Naive thymus-derived CD4-positive, alpha-beta T cell (primary cell): ENCODE data around the gene DPF1. TPM values are rescaled to one million over a fixed set of nuclear protein-coding genes. Genes with fewer than 3 reads are reported as not detected.
A peak's percentile ranks its signal among the peaks of the same experiment; 100 is the strongest.

ENCODE experiments used
- ATAC-seq: fragments of 150-1000 bp; cut with Tn5 transposase; 2 replicates; pipeline ENCODE4 v1.10.0; 2021; ENCODE audit warnings: mild to moderate bottlenecking, moderate library complexity
- CTCF ChIA-PET: fragments of 350-600 bp; sonication (Branson Sonifier 250); formaldehyde crosslinking; loops from one replicate; lab custom pipeline; 2021; ENCODE audit warnings: antibody characterized with exemption; lab: Charles Lee
- POLR2A ChIA-PET: fragments of 350-600 bp; sonication (Branson Sonifier 250); formaldehyde crosslinking; loops from one replicate; lab custom pipeline; 2021; ENCODE audit warnings: antibody characterized with exemption, inconsistent platforms; lab: Charles Lee
- DNase-seq, 9 donors: peaks; one replicate each; pipeline versions ENCODE4 v3.0.0 to v3.0.0-alpha.2; 2020 to 2022; ENCODE audit warnings: mixed read lengths in 1 of 9
- H3K27ac ChIP-seq: one replicate; pipeline ENCODE4 v1.7.0; 2013; ENCODE audit warnings: mild to moderate bottlenecking, low read depth, low read length, moderate library complexity
- H3K27me3 ChIP-seq, 2 donors: one replicate each; pipeline ENCODE4 v1.7.0; 2013; ENCODE audit warnings: low read length in 2 of 2, mild to moderate bottlenecking in 2 of 2, moderate library complexity in 2 of 2; ENCODE audit not compliant: control insufficient read depth in 2 of 2, insufficient read depth in 2 of 2
- H3K36me3 ChIP-seq, 3 experiments: 1 replicate in 2 of 3; 2 replicates in 1 of 3; pipeline ENCODE4 v1.7.0; 2013; ENCODE audit warnings: low read length in 3 of 3, mild to moderate bottlenecking in 3 of 3, moderate library complexity in 1 of 3; ENCODE audit not compliant: insufficient read depth in 3 of 3, control insufficient read depth in 2 of 3
- H3K4me1 ChIP-seq, 2 donors: one replicate each; pipeline ENCODE4 v1.7.0; 2013; ENCODE audit warnings: low read length in 2 of 2, mild to moderate bottlenecking in 2 of 2, moderate library complexity in 1 of 2; ENCODE audit not compliant: control insufficient read depth in 2 of 2, insufficient read depth in 2 of 2
- H3K4me3 ChIP-seq: 2 replicates; pipeline ENCODE4 v1.7.0; 2013; ENCODE audit warnings: mild to moderate bottlenecking, low read length
- H3K9me3 ChIP-seq, 3 experiments: 1 replicate in 2 of 3; 2 replicates in 1 of 3; pipeline ENCODE4 v1.7.0; 2013; ENCODE audit warnings: low read length in 3 of 3; ENCODE audit not compliant: control insufficient read depth in 2 of 3
- H3K27ac Mint-ChIP-seq, 9 donors: one replicate each; pipeline ENCODE4 v1.8.0; 2020 to 2022; ENCODE audit warnings: mixed read lengths in 9 of 9, mild to moderate bottlenecking in 8 of 9, moderate library complexity in 5 of 9, inconsistent platforms in 2 of 9
- H3K27me3 Mint-ChIP-seq, 5 donors: one replicate each; pipeline ENCODE4 v1.8.0; 2021 to 2022; ENCODE audit warnings: mixed read lengths in 5 of 5, mild to moderate bottlenecking in 1 of 5
- H3K36me3 Mint-ChIP-seq, 5 donors: one replicate each; pipeline ENCODE4 v1.8.0; 2020 to 2022; ENCODE audit warnings: mixed read lengths in 5 of 5, mild to moderate bottlenecking in 3 of 5, inconsistent platforms in 1 of 5
- H3K4me1 Mint-ChIP-seq, 7 donors: one replicate each; pipeline ENCODE4 v1.8.0; 2020 to 2022; ENCODE audit warnings: mixed read lengths in 7 of 7, mild to moderate bottlenecking in 3 of 7, inconsistent platforms in 1 of 7
- H3K4me3 Mint-ChIP-seq, 10 donors: one replicate each; pipeline ENCODE4 v1.8.0; 2020 to 2022; ENCODE audit warnings: mild to moderate bottlenecking in 10 of 10, mixed read lengths in 10 of 10, moderate library complexity in 6 of 10, inconsistent platforms in 2 of 10
- H3K9me3 Mint-ChIP-seq, 11 donors: one replicate each; pipeline ENCODE4 v1.8.0; 2020 to 2022; ENCODE audit warnings: mixed read lengths in 11 of 11, mild to moderate bottlenecking in 4 of 11, inconsistent platforms in 1 of 11, moderate library complexity in 1 of 11
- intact Hi-C, 2 donors: fragments of 100-400 bp; cut with micrococcal nuclease; formaldehyde crosslinking; loops; one replicate each; pipeline ENCODE4 v1.15.1; 2023
- polyA plus RNA-seq, 2 donors: library from polyadenylated mRNA; unstranded; fragments of 300-500 nt; fragmentation: Illumina TruSeq; gene quantifications; one replicate each; pipeline ENCODE4 v1.2.3, GENCODE V29; 2021
- total RNA-seq, 6 experiments: library from RNA in 5 of 6; stranded (reverse) in 5 of 6; gene quantifications; 1 replicate in 5 of 6; 2 replicates in 1 of 6; pipeline ENCODE4 v1.2.3 and lab custom pipeline; 2021 to 2026

The DPF1 gene
- total and polyA plus RNA-seq, 7 experiments from 2014 or later = 0.46 to 0.51 TPM; not detected in 5

GRCh38 chr19:38197937-38198704, 25.9 kb downstream of the DPF1 start:
- H3K9me3 Mint-ChIP-seq = peaks cover 0 to 8% (median 0%) of the 10 kb centered on the region in 11 donors
- H3K4me3 ChIP-seq = no peak overlapping the region
- H3K27ac Mint-ChIP-seq = peak overlapping the region in 1 of 9 donors; percentile 65
- no peak overlapping the region for H3K27ac ChIP-seq
- peak overlapping the region in 1 of 10 donors; percentile 19 for H3K4me3 Mint-ChIP-seq
- ATAC-seq (no peak), DNase-seq (no peak)
- H3K36me3 Mint-ChIP-seq = peaks cover 5 to 64% (median 25%) of the 10 kb centered on the region in 5 donors
- POLR2A ChIA-PET = no interaction called here
- H3K27me3 ChIP-seq = no peaks in the 10 kb centered on the region
- H3K9me3 ChIP-seq = no peaks in the 10 kb centered on the region
- intact Hi-C loops = no loop called here
- peaks cover 0 to 39% (median 0%) of the 10 kb centered on the region in 3 experiments for H3K36me3 ChIP-seq
- H3K4me1 Mint-ChIP-seq = peaks cover 0 to 6% (median 0%) of the 10 kb centered on the region in 7 donors
- no peaks in the 10 kb centered on the region for H3K4me1 ChIP-seq
- no peaks in the 10 kb centered on the region for H3K27me3 Mint-ChIP-seq
- CTCF ChIA-PET = no interaction called here

GRCh38 chr19:38196948-38197656, 26.9 kb downstream of the DPF1 start:
- CTCF ChIA-PET = no interaction called here
- Mint-ChIP-seq H3K4me1 (peaks cover 0 to 6% (median 0%) of the 10 kb centered on the region in 7 donors), H3K27me3 (no peaks in the 10 kb centered on the region)

GRCh38 chr19:38196245-38196837, 27.7 kb downstream of the DPF1 start:
- no peaks in the 10 kb centered on the region for H3K27me3 ChIP-seq
- H3K9me3 ChIP-seq = no peaks in the 10 kb centered on the region
- H3K4me1 ChIP-seq = no peaks in the 10 kb centered on the region
- Mint-ChIP-seq H3K9me3 (peaks cover 0 to 8% (median 0%) of the 10 kb centered on the region in 11 donors), H3K4me3 (no peak overlapping the region), H3K27me3 (no peaks in the 10 kb centered on the region), H3K27ac (peak overlapping the region in 1 of 9 donors; percentile 47), H3K36me3 (peaks cover 5 to 59% (median 17%) of the 10 kb centered on the region in 5 donors), H3K4me1 (peaks cover 0 to 6% (median 0%) of the 10 kb centered on the region in 7 donors)
- H3K4me3 ChIP-seq = no peak overlapping the region
- no peak for ATAC-seq
- ChIA-PET CTCF (no interaction called here), POLR2A (no interaction called here)
- no peak for DNase-seq
- H3K36me3 ChIP-seq = peaks cover 0 to 36% (median 0%) of the 10 kb centered on the region in 3 experiments
- intact Hi-C loops = no loop called here
- no peak overlapping the region for H3K27ac ChIP-seq

More at GRCh38 chr19:38196948-38197656, 26.9 kb downstream of the DPF1 start:
- no peak for DNase-seq
- H3K4me3 ChIP-seq = no peak overlapping the region
- peaks cover 0 to 38% (median 0%) of the 10 kb centered on the region in 3 experiments for H3K36me3 ChIP-seq
- no peak overlapping the region for H3K27ac ChIP-seq
- H3K4me3 Mint-ChIP-seq = no peak overlapping the region
- peaks cover 0 to 8% (median 0%) of the 10 kb centered on the region in 11 donors for H3K9me3 Mint-ChIP-seq
- H3K4me1 ChIP-seq = no peaks in the 10 kb centered on the region
- H3K9me3 ChIP-seq = no peaks in the 10 kb centered on the region
- POLR2A ChIA-PET = no interaction called here
- no peak overlapping the region for H3K27ac Mint-ChIP-seq
- no peaks in the 10 kb centered on the region for H3K27me3 ChIP-seq
- intact Hi-C loops = no loop called here
- ATAC-seq = no peak
- H3K36me3 Mint-ChIP-seq = peaks cover 5 to 61% (median 20%) of the 10 kb centered on the region in 5 donors

- no peaks in the 10 kb centered on the region for H3K9me3 ChIP-seq
- no peaks in the 10 kb centered on the region for H3K4me1 ChIP-seq
- H3K9me3 Mint-ChIP-seq = peaks cover 0 to 8% (median 0%) of the 10 kb centered on the region in 11 donors
- H3K4me1 Mint-ChIP-seq = peaks cover 0 to 7% (median 0%) of the 10 kb centered on the region in 7 donors
- CTCF ChIA-PET = no interaction called here
- peaks cover 0 to 34% (median 0%) of the 10 kb centered on the region in 3 experiments for H3K36me3 ChIP-seq
- H3K4me3 ChIP-seq = no peak overlapping the region
- POLR2A ChIA-PET = no interaction called here
- ATAC-seq (no peak), DNase-seq (no peak)
- no peak overlapping the region for H3K4me3 Mint-ChIP-seq
- no peaks in the 10 kb centered on the region for H3K27me3 ChIP-seq
- H3K27ac ChIP-seq = no peak overlapping the region
- peaks cover 5 to 54% (median 13%) of the 10 kb centered on the region in 5 donors for H3K36me3 Mint-ChIP-seq
- intact Hi-C loops = no loop called here
- H3K27ac Mint-ChIP-seq = no peak overlapping the region
- H3K27me3 Mint-ChIP-seq = no peaks in the 10 kb centered on the region
These were observed 28.8 kb downstream of the DPF1 start for GRCh38 chr19:38195237-38195636.

GRCh38 chr19:38194061-38194701, 29.8 kb downstream of the DPF1 start:
- Mint-ChIP-seq H3K36me3 (peaks cover 5 to 56% (median 13%) of the 10 kb centered on the region in 5 donors), H3K27me3 (no peaks in the 10 kb centered on the region), H3K4me3 (no peak overlapping the region), H3K4me1 (peaks cover 0 to 12% (median 0%) of the 10 kb centered on the region in 7 donors), H3K27ac (no peak overlapping the region), H3K9me3 (peaks cover 0 to 8% (median 0%) of the 10 kb centered on the region in 11 donors)
- intact Hi-C loops = no loop called here
- Histone ChIP-seq H3K36me3 (peaks cover 0 to 31% (median 0%) of the 10 kb centered on the region in 3 experiments), H3K4me1 (no peaks in the 10 kb centered on the region), H3K9me3 (no peaks in the 10 kb centered on the region), H3K27me3 (no peaks in the 10 kb centered on the region), H3K27ac (no peak overlapping the region), H3K4me3 (no peak overlapping the region)
- ATAC-seq = no peak
- DNase-seq = no peak
- ChIA-PET CTCF (no interaction called here), POLR2A (no interaction called here)

GRCh38 chr19:38193445-38193844, 30.6 kb downstream of the DPF1 start:
- H3K4me1 ChIP-seq = no peaks in the 10 kb centered on the region
- H3K36me3 Mint-ChIP-seq = peaks cover 5 to 57% (median 18%) of the 10 kb centered on the region in 5 donors
- ATAC-seq (no peak), DNase-seq (no peak)
- H3K4me3 Mint-ChIP-seq = no peak overlapping the region
- no peak overlapping the region for H3K4me3 ChIP-seq
- H3K27me3 ChIP-seq = no peaks in the 10 kb centered on the region
- CTCF ChIA-PET = no interaction called here
- no peaks in the 10 kb centered on the region for H3K27me3 Mint-ChIP-seq
- H3K9me3 ChIP-seq = no peaks in the 10 kb centered on the region
- H3K36me3 ChIP-seq = peaks cover 0 to 23% (median 0%) of the 10 kb centered on the region in 3 experiments
- POLR2A ChIA-PET = no interaction called here
- H3K27ac Mint-ChIP-seq = no peak overlapping the region
- H3K27ac ChIP-seq = no peak overlapping the region
- H3K4me1 Mint-ChIP-seq = peaks cover 0 to 12% (median 4%) of the 10 kb centered on the region in 7 donors
- peaks cover 0 to 8% (median 0%) of the 10 kb centered on the region in 11 donors for H3K9me3 Mint-ChIP-seq
- intact Hi-C loops = no loop called here
